Neural progenitor cell (in vitro differentiated cells): Measurements from ENCODE around the gene MCM3. TPM values are rescaled to one million over a fixed set of nuclear protein-coding genes. Genes with fewer than 3 reads are reported as not detected.
A peak's percentile ranks its signal among the peaks of the same experiment; 100 is the strongest.

Experiments
- DNase-seq: peaks from one replicate; pipeline ENCODE4 v3.0.0-alpha.2; 2016; ENCODE audit warnings: low spot score
- H2AFZ ChIP-seq: fragments of 200-600 bp; sonication (generic); replicated peaks from 2 replicates; pipeline ENCODE4 v1.6.1; 2016; ENCODE audit warnings: antibody characterized with exemption
- H3F3A ChIP-seq: fragments of 200-600 bp; sonication (generic); 2 replicates; pipeline ENCODE4 v1.6.1; 2016; ENCODE audit warnings: antibody characterized with exemption, low read depth
- H3K27ac ChIP-seq: fragments of 200-600 bp; sonication (generic); 2 replicates; pipeline ENCODE4 v1.5.1; 2016; ENCODE audit warnings: mild to moderate bottlenecking
- H3K27me3 ChIP-seq: fragments of 200-600 bp; sonication (generic); 2 replicates; pipeline ENCODE4 v1.6.1; 2016; ENCODE audit warnings: mild to moderate bottlenecking, moderate library complexity
- H3K36me3 ChIP-seq: fragments of 200-600 bp; sonication (generic); 2 replicates; pipeline ENCODE4 v1.5.1; 2016
- H3K4me1 ChIP-seq: fragments of 200-600 bp; sonication (generic); 2 replicates; pipeline ENCODE4 v1.6.1; 2016; ENCODE audit warnings: mixed run types
- H3K4me2 ChIP-seq: fragments of 200-600 bp; sonication (generic); 2 replicates; pipeline ENCODE4 v1.6.1; 2016
- H3K4me3 ChIP-seq: fragments of 200-600 bp; sonication (generic); 2 replicates; pipeline ENCODE4 v1.5.1; 2016
- H3K79me2 ChIP-seq: fragments of 200-600 bp; sonication (generic); 2 replicates; pipeline ENCODE4 v1.6.1; 2016; ENCODE audit warnings: low read depth
- H3K9ac ChIP-seq: fragments of 200-600 bp; sonication (generic); 2 replicates; pipeline ENCODE4 v1.6.1; 2016
- H3K9me3 ChIP-seq: fragments of 200-600 bp; sonication (generic); 2 replicates; pipeline ENCODE4 v1.5.1; 2016; ENCODE audit warnings: low read depth
- H4K20me1 ChIP-seq: fragments of 200-600 bp; sonication (generic); 2 replicates; pipeline ENCODE4 v1.6.1; 2016; ENCODE audit warnings: low read depth
- H3K27ac Mint-ChIP-seq: 3 replicates; pipeline ENCODE4 v1.8.0; 2021; ENCODE audit warnings: mixed read lengths
- H3K27me3 Mint-ChIP-seq: 2 replicates; pipeline ENCODE4 v1.8.0; 2022; ENCODE audit warnings: low read depth, mild to moderate bottlenecking, inconsistent platforms, moderate library complexity, mixed read lengths; ENCODE audit not compliant: insufficient read depth
- H3K36me3 Mint-ChIP-seq: 3 replicates; pipeline ENCODE4 v1.8.0; 2021; ENCODE audit warnings: mixed read lengths
- H3K4me1 Mint-ChIP-seq: 3 replicates; pipeline ENCODE4 v1.8.0; 2021; ENCODE audit warnings: mixed read lengths
- H3K4me3 Mint-ChIP-seq: 3 replicates; pipeline ENCODE4 v1.8.0; 2021; ENCODE audit warnings: mild to moderate bottlenecking, moderate library complexity, mixed read lengths
- H3K9me3 Mint-ChIP-seq: 3 replicates; pipeline ENCODE4 v1.8.0; 2020; ENCODE audit warnings: mixed read lengths
- CTCF ChIP-seq: fragments of 200-600 bp; sonication (generic); IDR thresholded peaks from 2 replicates; pipeline ENCODE4 v1.5.1; 2017; ENCODE audit warnings: antibody characterized with exemption, mild to moderate bottlenecking
- EZH2 ChIP-seq: fragments of 200-600 bp; sonication (generic); IDR thresholded peaks from 2 replicates; pipeline ENCODE4 v1.6.1; 2017; ENCODE audit warnings: antibody characterized with exemption, mild to moderate bottlenecking, moderate library complexity
- EZH2phosphoT487 ChIP-seq: fragments of 200-600 bp; sonication (generic); IDR thresholded peaks from 2 replicates; pipeline ENCODE4 v1.6.1; 2017; ENCODE audit warnings: antibody characterized with exemption
- total RNA-seq: library from RNA; depleted of rRNA; stranded (reverse); fragments of >200 nt; gene quantifications from 2 replicates; pipeline ENCODE4 v1.2.3, GENCODE V29; 2015; ENCODE audit warnings: low replicate concordance

Gene MCM3
- total RNA-seq, 1 donor from 2014 or later = 224 TPM

- Histone ChIP-seq H3K27ac (no peak overlapping the region), H3K9me3 (no peaks in the 10 kb centered on the region), H2AFZ (no peak overlapping the region), H3K79me2 (no peaks in the 10 kb centered on the region), H3K4me2 (no peak overlapping the region), H3K36me3 (peaks cover 8% of the 10 kb centered on the region), H3K9ac (no peak overlapping the region), H3K4me3 (no peak overlapping the region), H3F3A (peaks cover 58% of the 10 kb centered on the region), H4K20me1 (peaks cover 13% of the 10 kb centered on the region), H3K27me3 (no peaks in the 10 kb centered on the region), H3K4me1 (no peaks in the 10 kb centered on the region)
- DNase-seq = no peak
- Mint-ChIP-seq H3K27me3 (peaks cover 2% of the 10 kb centered on the region), H3K36me3 (peaks cover 41% of the 10 kb centered on the region), H3K4me1 (peaks cover 4% of the 10 kb centered on the region), H3K27ac (peak overlapping the region; percentile 34), H3K4me3 (no peak overlapping the region), H3K9me3 (no peaks in the 10 kb centered on the region)
- TF ChIP-seq CTCF = no peak
- no peak for TF ChIP-seq EZH2phosphoT487
- TF ChIP-seq EZH2 = no peak
These were observed 21.8 kb downstream of the MCM3 start for GRCh38 chr6:52262620-52263344.

GRCh38 chr6:52261229-52261628 lies 23.3 kb downstream of the MCM3 start:
- DNase-seq = no peak
- H3K9ac ChIP-seq = no peak overlapping the region
- Mint-ChIP-seq H3K27me3 (peaks cover 2% of the 10 kb centered on the region), H3K36me3 (peaks cover 30% of the 10 kb centered on the region), H3K4me3 (no peak overlapping the region), H3K9me3 (no peaks in the 10 kb centered on the region), H3K4me1 (peaks cover 4% of the 10 kb centered on the region), H3K27ac (no peak overlapping the region)
- H3K27ac ChIP-seq = no peak overlapping the region
- peaks cover 12% of the 10 kb centered on the region for H4K20me1 ChIP-seq
- H3K27me3 ChIP-seq = no peaks in the 10 kb centered on the region
- no peaks in the 10 kb centered on the region for H3K4me1 ChIP-seq
- no peaks in the 10 kb centered on the region for H3K79me2 ChIP-seq
- H3F3A ChIP-seq = peaks cover 51% of the 10 kb centered on the region
- H3K4me3 ChIP-seq = no peak overlapping the region
- H3K4me2 ChIP-seq = no peak overlapping the region
- TF ChIP-seq EZH2 = no peak
- no peak for TF ChIP-seq CTCF
- no peak for TF ChIP-seq EZH2phosphoT487
- H3K36me3 ChIP-seq = peaks cover 7% of the 10 kb centered on the region
- H2AFZ ChIP-seq = no peak overlapping the region
- H3K9me3 ChIP-seq = no peaks in the 10 kb centered on the region

- H4K20me1 ChIP-seq = peaks cover 11% of the 10 kb centered on the region
- no peak for DNase-seq
- no peaks in the 10 kb centered on the region for H3K79me2 ChIP-seq
- no peak overlapping the region for H3K27ac ChIP-seq
- peaks cover 4% of the 10 kb centered on the region for H3K4me1 Mint-ChIP-seq
- no peak overlapping the region for H3K4me3 ChIP-seq
- peaks cover 2% of the 10 kb centered on the region for H3K27me3 Mint-ChIP-seq
- H3K4me3 Mint-ChIP-seq = no peak overlapping the region
- peaks cover 5% of the 10 kb centered on the region for H3K36me3 ChIP-seq
- TF ChIP-seq CTCF = no peak
- TF ChIP-seq EZH2phosphoT487 = no peak
- no peak for TF ChIP-seq EZH2
- peaks cover 27% of the 10 kb centered on the region for H3K36me3 Mint-ChIP-seq
- no peak overlapping the region for H3K4me2 ChIP-seq
- no peaks in the 10 kb centered on the region for H3K27me3 ChIP-seq
- H3K4me1 ChIP-seq = no peaks in the 10 kb centered on the region
- no peak overlapping the region for H3K9ac ChIP-seq
- H3K9me3 Mint-ChIP-seq = no peaks in the 10 kb centered on the region
- H3K27ac Mint-ChIP-seq = no peak overlapping the region
- no peak overlapping the region for H2AFZ ChIP-seq
- no peaks in the 10 kb centered on the region for H3K9me3 ChIP-seq
- peaks cover 45% of the 10 kb centered on the region for H3F3A ChIP-seq
These were observed 23.9 kb downstream of the MCM3 start for GRCh38 chr6:52260634-52261033.
